Nephron (organoid): ENCODE data around the gene SHLD1.
"Not testable (repeated sequence)": the region's sequence is repeated elsewhere in the genome, so short reads cannot be mapped to it uniquely, and the experiment has no call there.

ENCODE experiments used
- H3K27ac Mint-ChIP-seq, 3 experiments: 2 replicates each; pipeline ENCODE4 v1.8.0; 2020; ENCODE audit warnings: mixed read lengths in 3 of 3, mild to moderate bottlenecking in 2 of 3, moderate library complexity in 1 of 3
- H3K27me3 Mint-ChIP-seq: 2 replicates; pipeline ENCODE4 v1.8.0; 2021; ENCODE audit warnings: low read depth, mild to moderate bottlenecking, moderate library complexity, mixed read lengths
- H3K36me3 Mint-ChIP-seq: 2 replicates; pipeline ENCODE4 v1.8.0; 2020; ENCODE audit warnings: low read depth, mixed read lengths
- H3K4me1 Mint-ChIP-seq: 2 replicates; pipeline ENCODE4 v1.8.0; 2020; ENCODE audit warnings: mixed read lengths
- H3K4me3 Mint-ChIP-seq, 3 experiments: 2 replicates each; pipeline ENCODE4 v1.8.0; 2020; ENCODE audit warnings: mild to moderate bottlenecking in 3 of 3, mixed read lengths in 3 of 3, moderate library complexity in 2 of 3
- H3K9me3 Mint-ChIP-seq: 2 replicates; pipeline ENCODE4 v1.8.0; 2020; ENCODE audit warnings: mixed read lengths
- CTCF ChIP-seq, 3 experiments: fragments of 200-600 bp; sonication (generic); IDR thresholded peaks; one replicate each; pipeline ENCODE4 v1.5.0; 2021; ENCODE audit warnings: antibody characterized with exemption in 3 of 3; ENCODE audit not compliant: unreplicated experiment in 3 of 3

Gene SHLD1

GRCh38 chr20:5779071-5779900, 29.1 kb downstream of the SHLD1 start:
- peaks cover 26% of the 10 kb centered on the region for H3K4me1 Mint-ChIP-seq
- no peak overlapping the region for H3K4me3 Mint-ChIP-seq
- H3K9me3 Mint-ChIP-seq: no peaks in the 10 kb centered on the region
- H3K27me3 Mint-ChIP-seq: no peaks in the 10 kb centered on the region
- no peak overlapping the region for H3K27ac Mint-ChIP-seq
- TF ChIP-seq CTCF (IDR thresholded peaks at IDR 0.05; ENCODE audit: unreplicated experiment in 3 of 3): no peak
- H3K36me3 Mint-ChIP-seq: peaks cover 20% of the 10 kb centered on the region

GRCh38 chr20:5780846-5781217, 30.6 kb downstream of the SHLD1 start:
- no peaks in the 10 kb centered on the region for H3K27me3 Mint-ChIP-seq
- H3K27ac Mint-ChIP-seq: peak overlapping the region; percentile 35 to 83 (median 64)
- TF ChIP-seq CTCF (IDR thresholded peaks at IDR 0.05; ENCODE audit: unreplicated experiment in 3 of 3): no peak
- H3K4me1 Mint-ChIP-seq: peaks cover 31% of the 10 kb centered on the region
- H3K36me3 Mint-ChIP-seq: peaks cover 15% of the 10 kb centered on the region
- no peak overlapping the region for H3K4me3 Mint-ChIP-seq
- H3K9me3 Mint-ChIP-seq: no peaks in the 10 kb centered on the region

- not testable (repeated sequence) for H3K27me3 Mint-ChIP-seq, H3K9me3 Mint-ChIP-seq, H3K4me3 Mint-ChIP-seq
- Mint-ChIP-seq H3K36me3 (peaks cover 15% of the 10 kb centered on the region), H3K27ac (peak overlapping the region; percentile 89 to 95 (median 94)), H3K4me1 (peaks cover 31% of the 10 kb centered on the region)
These were observed 31.2 kb downstream of the SHLD1 start for GRCh38 chr20:5781367-5781766.

- TF ChIP-seq CTCF (IDR thresholded peaks at IDR 0.05; ENCODE audit: unreplicated experiment in 3 of 3): no peak
- Mint-ChIP-seq H3K9me3 (no peaks in the 10 kb centered on the region), H3K27me3 (no peaks in the 10 kb centered on the region), H3K27ac (peak overlapping the region; percentile 89 to 95 (median 94)), H3K36me3 (peaks cover 15% of the 10 kb centered on the region), H3K4me3 (peak overlapping the region in 2 of 3 experiments; percentile 30 to 40), H3K4me1 (peaks cover 38% of the 10 kb centered on the region)
These were observed 31.9 kb downstream of the SHLD1 start for GRCh38 chr20:5781798-5782750.

- no peak for TF ChIP-seq CTCF (IDR thresholded peaks at IDR 0.05; ENCODE audit: unreplicated experiment in 3 of 3)
- H3K27ac Mint-ChIP-seq: peak overlapping the region; percentile 29 to 89 (median 77)
- H3K4me3 Mint-ChIP-seq: no peak overlapping the region
- no peaks in the 10 kb centered on the region for H3K9me3 Mint-ChIP-seq
- H3K36me3 Mint-ChIP-seq: peaks cover 6% of the 10 kb centered on the region
- no peaks in the 10 kb centered on the region for H3K27me3 Mint-ChIP-seq
- peaks cover 54% of the 10 kb centered on the region for H3K4me1 Mint-ChIP-seq
These were observed 34.5 kb downstream of the SHLD1 start for GRCh38 chr20:5784735-5785134.

- Mint-ChIP-seq H3K4me3 (no peak overlapping the region), H3K9me3 (no peaks in the 10 kb centered on the region), H3K27me3 (no peaks in the 10 kb centered on the region), H3K4me1 (peaks cover 54% of the 10 kb centered on the region), H3K27ac (peak overlapping the region; percentile 29 to 89 (median 77)), H3K36me3 (peaks cover 6% of the 10 kb centered on the region)
- no peak for TF ChIP-seq CTCF (IDR thresholded peaks at IDR 0.05; ENCODE audit: unreplicated experiment in 3 of 3)
These were observed 34.9 kb downstream of the SHLD1 start for GRCh38 chr20:5785146-5785545.
